Activated CD4-positive, CD25-positive, alpha-beta regulatory T cell treated with anti-CD3 and anti-CD28 coated beads, Interleukin-2, amount 50 U/mL, for 16 hours (primary cell): ENCODE data around the gene RBM44.
"Not testable (repeated sequence)": the region's sequence is repeated elsewhere in the genome, so short reads cannot be mapped to it uniquely, and the experiment has no call there.

Experiments used
- DNase-seq: peaks from one replicate; pipeline ENCODE4 v3.0.0-alpha.2; 2020; ENCODE audit warnings: low read depth, low spot score

The RBM44 gene

DNA sequence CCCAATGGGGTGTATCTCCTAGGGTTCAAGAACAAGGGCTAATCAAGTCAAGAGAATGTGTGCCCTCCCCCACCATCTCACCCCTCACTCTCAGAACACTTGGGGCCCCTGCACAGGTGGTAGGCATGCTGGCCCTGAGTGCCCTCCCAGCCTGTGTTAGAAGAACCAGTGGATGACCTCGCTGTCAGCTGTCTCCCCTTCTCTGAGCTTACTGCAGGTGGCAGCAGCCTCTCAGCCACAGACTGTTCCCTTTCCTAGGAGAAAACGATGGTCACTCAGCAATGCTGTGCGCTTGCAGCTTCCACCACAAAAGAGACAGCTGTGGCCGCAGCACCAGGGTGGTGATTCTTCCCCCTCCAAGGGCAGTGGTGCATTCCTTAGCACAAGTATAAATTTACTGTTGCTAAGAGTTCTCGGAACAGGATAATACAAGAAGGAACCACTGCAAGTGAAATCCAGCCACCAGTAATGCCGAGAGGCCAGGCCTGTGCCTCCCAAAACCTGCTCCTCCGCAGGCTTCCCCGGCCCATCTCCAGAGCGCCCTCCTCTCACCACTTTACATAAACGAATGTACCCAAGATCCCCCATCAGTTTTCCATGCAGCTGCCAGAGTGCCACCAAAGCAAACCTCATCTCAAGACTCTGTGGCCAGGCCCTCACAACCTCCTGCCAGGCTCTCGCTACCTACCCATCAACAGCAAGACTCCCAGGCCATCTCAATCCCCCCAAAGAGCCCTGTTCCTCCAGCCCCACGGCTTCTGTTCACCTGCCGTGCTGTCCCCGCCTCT is 59.9 kb downstream of the RBM44 start:
- no peak for DNase-seq

DNA sequence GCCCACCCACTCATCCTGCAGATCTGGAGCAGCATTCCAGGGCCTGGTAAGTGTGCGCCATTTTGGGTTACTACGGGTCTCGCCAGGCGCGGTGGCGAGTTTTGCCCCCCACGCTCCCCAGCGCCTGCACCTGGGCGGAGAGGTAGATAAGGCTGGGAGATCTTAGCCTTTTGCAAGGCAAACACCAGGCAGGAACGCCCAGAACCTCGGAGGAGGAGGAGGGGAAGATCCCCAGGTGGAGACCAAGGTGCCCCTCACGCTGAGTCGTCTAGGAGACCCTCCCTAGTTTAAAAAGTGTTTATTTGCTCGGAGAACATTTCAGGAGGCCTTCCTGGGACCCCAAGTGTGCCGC is 60.5 kb downstream of the RBM44 start:
- DNase-seq = no peak

DNA sequence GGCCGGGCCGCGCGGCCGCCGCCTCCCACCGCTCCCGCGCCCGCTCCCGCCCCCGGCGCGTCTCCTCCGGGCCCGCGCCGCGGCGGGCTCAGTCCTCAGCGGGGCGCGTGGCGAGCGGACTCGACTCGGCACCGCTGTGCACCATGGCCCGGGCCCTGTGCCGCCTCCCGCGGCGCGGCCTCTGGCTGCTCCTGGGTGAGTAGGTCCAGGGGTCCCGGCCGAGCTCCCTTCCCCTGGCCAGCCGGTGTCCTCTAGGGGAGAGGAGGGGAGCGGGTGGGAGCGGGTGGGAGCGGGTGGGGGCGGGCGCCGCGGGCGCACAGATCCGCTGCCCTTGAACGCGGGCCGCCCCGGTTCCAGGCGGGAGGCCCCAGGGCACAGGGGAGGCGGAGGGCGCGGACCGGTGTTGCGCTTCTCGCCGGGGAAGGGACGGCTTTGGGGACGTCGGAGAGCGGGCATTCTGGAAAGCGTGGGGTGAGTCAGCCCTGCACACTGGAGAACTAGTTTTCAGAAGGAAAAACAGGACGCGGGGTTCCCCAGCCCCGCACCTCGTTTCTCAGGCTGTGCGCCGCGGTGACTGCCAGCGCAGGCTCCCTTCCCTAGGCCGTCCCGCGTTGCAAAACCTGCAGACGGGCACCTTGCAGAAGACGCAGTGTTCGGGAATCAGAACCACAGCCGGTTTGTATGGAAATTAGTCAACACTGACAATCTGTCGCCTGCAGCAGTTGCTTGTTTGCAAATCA is 61.1 kb downstream of the RBM44 start, which contains the start of gene RAMP1:
TSS of gene RAMP1 (plus strand) at position 91 of the 740 bp plus-strand sequence. CDS start at position 144, 53 bp downstream.
- no peak for DNase-seq

DNA sequence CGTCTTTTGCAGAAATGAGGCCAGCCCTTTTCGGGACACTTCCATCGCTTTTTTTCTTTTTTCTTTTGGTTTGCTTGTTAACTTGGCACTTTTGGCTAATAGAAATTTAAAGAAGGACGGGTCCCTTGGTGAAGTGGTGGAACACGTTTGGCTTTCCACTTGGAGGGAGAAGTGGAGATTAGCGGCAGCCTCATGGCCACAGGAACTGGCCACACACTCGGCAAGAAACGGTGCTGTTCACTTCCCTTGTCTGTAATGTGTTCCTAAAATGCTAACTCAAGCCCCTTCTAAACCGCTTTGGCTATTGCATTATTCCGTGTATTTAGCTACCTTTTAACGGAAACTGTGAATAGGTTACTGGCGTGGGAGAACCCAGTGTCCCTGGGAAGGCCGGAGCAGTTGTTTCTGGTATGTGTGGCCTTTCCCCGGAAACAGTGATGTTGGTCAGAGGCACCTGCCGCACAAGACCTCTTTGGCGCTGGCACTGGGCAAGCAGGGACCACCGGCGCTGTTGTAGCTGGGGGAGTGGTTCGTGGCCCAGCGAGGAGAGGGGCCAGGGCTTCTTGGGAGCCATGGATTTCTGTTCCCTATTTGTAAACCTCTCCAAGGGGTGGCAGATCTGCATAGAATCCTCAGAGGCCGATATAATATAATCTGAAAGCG is 61.8 kb downstream of the RBM44 start:
- DNase-seq = no peak

DNA sequence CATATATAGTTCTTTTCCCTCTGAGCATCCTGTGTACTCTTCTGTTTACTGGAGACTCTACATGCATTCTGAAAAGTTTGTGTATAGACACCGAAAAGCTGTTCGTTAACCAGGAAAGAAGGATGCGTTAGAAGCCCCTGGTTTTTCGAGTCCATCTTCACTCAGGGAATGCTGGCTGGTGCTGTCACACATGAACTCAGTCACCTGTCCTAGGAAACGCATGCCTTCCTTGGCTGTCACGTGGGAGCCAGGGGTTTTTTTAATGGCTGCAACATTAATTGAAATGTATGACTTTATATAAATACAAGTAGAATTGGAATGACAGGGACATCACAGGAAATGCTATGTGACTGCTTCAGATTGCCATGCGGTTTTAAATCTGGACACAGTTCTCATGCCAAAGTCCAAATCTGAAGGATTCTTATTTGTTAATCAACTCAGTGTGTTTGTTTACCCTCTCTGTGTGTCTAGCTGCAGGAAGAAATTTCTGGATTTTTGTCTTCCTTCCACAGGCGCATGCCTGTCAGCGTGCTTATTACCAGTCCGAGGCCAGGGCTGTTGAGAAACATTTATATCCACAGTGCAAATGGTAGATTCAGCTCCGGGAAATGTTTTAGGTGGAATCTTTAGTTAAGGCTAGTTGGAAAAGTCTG is 63.4 kb downstream of the RBM44 start:
- DNase-seq = no peak

DNA sequence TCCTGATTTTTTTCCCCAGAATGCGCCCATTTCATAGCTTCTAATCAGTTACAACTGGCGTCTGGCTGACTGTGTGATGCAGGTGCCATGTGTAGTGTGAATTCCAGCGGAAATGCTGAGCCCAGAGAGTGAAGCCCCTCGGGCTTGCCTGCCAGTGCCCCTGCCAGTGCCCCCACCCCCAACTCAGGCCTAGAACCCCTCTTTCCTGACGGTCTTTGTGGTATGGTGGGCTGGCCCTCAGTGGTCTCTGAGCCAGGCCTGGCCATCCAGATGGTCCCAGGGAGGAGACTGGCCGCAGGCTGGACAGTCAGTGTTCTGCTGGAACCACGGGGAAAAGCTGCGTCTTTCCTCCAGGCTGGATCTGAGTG is 63.9 kb downstream of the RBM44 start:
- no peak for DNase-seq

DNA sequence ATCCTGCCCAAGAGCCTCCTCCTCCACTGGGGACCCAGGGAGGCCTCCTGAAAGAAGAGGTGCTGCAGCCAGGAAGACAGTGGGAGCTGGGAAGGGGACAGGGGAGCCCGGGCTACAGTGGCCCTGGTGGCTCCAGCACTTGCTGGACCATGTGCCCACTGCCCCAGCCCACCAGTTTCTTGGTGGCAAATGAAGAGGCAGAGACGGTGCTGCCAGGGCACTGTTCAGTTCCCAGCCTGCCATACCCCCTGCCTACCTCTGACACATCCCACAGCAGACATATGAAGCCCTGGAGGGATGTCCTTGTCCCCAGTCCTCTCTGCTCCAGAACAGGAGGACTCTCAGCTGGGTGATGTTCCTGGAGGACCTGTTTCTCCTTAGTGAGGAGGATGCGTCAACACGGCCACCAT is 64.5 kb downstream of the RBM44 start:
- DNase-seq = no peak

DNA sequence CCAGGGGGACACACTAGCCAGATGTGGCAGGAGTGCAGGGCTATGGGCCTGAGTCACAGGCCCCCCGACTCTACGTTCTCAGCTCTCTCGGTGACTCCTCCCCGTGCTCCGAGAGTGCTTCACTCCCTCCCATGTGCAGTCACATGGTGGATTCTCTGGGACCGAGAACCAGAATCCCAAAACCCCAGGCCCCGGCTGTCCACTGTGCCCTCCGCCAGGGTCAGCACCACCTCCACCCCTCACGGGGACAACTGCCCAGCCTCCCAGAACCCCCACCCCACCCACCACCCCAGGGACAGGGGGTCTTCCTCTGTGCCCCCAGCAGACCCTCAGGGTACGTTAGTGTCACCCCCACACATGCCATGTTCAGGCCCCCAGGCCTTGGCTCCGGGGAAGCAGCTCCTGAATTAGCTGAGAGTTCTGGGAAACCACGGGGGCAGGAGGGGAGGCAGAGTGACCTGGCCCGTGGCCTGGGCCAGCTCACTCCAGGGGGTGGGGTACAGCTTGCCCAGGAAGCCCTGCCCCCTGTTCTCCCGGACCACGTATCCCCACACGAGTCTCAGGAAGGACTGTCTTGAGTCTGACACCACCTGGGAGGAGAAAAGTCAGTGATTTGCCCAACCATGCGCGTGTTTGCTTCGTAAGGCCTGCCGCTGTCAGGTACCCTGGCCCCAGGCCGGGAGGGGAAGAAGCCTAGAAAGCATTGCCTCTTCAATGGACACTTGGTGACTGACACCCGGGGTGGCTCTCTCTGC is 65.3 kb downstream of the RBM44 start:
- no peak for DNase-seq

DNA sequence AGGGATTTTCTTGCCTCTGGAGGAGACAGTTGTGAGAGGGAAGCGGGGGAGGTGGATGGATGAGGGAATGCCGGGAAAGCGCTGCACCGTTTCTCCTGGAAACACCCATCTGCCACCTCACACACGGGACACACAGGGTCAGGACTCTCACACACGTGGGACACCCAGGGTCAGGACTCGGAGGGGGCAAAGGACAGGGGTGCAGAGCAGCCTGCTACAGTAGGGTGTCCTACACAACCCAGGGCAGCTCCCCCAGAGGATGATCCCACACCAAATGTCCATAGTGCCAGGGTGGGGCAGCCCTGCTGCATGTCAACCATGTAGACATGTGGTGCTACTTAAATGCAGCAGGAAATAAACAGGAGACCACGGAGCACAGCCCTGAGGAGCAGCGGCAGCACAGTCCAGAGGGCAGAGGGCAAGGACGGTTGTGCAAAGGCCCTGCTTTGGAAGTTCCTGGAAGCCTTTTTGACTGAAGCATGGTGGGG is 65.9 kb downstream of the RBM44 start:
- DNase-seq = no peak

DNA sequence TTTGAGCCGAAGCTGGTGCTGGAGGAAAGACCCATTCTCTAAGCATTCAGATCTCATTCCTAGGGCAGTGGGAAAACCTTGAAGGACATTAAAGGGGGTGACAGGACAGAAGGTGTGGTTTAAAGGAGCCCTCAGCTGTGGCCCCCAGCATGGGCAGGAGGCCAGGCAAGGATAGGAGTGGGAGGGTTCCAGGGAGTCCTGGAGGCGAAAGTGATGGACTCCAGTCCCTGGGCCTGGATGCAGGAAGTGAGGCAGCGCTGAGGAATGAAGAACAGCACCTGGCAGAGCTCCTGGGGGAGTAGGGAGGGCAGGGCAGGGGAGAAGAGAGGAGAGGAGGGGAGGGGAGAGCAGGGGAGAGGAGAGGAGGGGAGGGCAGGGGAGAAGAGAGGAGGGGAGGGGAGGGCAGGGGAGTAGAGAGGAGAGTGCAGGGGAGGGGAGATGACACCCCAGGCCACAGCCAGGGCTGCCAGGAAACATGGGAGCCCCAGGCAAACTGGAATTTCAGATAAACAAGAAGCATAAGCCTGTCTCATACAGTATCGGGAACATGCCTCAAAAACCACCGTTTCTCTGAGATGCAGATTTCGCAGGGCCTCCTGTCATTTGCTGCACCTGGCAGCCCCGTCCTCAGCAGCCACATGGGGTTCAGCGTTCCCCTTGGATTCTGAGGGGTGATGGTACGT is 66.5 kb downstream of the RBM44 start:
- no peak for DNase-seq

DNA sequence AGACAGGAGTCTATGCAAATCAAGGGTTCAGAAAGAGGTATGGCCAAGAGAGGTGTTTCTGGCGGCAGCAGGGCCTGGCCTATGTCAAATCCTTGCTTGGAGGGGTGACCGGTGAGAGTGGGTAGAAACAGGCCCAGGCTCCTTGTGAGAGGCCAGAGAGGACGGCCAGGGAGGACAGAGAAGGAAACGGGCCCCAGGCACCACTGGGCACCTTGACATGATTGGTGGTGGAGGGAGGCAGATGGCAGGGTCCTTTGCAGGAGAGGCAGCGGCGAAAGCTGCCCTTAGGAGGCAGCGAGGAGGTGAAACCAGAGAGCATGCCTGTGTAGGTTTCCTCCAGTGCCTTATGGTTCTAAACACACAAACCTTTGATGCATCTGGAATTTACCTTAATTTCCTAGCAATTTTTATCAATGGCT is 67.1 kb downstream of the RBM44 start:
- DNase-seq = no peak

DNA sequence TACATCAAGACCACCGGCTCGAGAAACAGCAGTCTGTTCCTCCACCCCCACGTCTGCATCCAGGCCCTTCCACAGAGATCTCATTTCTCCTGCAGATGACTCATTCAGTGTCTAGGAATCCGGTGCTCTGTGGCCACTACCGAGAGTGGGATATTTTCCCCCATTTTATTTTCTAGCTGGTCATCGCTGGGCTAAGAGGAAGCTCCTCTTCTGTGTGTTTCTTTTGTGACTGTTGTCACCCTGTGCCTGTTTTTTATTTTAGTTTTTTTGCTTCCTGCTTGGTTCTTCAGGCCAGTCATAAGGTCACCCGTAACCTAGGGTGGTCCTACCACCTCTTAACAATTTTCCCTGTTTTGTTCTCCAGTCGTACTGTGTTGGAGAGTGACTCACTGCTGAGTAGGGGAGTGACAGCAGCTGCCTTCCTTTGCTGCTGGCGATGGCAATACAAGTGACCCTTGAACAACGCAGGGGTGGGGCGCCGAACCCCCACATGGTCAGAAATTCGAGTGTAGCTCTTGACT is 67.6 kb downstream of the RBM44 start:
- DNase-seq = no peak

DNA sequence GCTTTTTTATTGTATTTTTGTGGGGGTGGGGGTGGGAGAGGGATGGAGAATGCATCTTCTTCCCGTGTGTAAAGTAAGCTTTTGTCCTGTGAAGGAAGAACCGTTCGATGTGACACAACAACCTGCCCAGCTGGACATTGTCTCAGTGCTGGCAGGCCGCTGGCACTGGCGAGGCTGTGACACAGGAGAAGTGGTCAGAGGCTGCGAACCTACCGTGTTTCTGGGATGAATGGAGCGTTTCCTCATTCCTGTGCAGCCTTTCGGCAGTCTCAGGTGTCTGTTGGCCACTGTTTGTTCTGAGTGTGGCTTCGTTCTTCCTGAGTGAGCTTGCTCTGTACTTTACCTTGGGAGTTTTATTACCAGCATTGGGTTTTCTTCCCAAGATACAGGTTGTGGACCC is 68.9 kb downstream of the RBM44 start:
- no peak for DNase-seq

DNA sequence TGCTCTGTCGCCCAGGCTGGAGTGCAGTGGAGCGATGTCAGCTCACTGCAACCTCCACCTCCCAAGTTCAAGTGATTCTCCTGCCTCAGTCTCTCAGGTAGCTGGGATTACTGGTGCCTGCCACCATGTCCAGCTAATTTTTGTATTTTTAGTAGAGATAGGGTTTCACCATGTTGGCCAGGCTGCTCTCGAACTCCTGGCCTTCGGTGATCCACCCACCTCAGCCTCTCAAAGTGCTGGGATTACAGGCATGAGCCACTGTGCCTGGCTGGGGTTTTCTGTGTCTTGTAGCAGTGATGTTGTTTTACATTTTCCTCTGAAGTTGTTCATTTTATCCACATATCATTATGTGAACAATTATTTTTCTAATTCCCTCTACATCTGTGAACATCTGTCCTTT is 69.5 kb downstream of the RBM44 start:
- not testable (repeated sequence) for DNase-seq

DNA sequence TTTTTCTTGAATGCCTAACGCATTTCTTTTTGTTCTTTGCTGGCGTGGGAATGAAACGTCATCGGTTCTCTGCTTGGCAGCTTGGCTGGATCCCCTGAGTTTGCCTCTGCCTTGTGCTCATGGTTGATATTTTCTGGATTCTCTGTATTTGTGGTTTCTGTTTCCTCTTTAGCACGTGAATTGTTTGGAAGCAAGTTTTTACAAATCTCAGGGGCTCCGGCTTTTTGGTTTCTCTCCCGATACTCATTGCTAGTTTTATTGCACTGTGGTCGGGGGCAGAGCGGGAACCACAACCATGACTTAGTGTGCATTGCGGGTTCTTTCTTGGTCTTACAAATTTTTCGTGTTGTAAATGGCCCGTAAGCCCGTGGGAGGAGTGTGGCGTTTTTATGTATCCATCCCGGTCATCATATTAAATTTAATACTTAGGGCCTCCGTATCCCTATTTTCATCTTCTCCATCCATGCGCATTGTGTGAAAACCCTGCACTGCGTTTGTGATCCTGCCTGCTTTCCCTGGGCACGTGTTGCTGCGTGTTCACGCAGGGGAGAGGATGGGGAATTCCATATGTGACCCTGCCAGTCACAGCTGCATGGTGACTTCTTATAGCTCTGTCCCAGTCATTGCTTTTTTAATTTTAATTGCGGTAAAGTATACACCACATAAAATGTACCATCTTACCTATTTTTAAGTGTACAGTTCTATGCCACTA is 70.2 kb downstream of the RBM44 start:
- no peak for DNase-seq

DNA sequence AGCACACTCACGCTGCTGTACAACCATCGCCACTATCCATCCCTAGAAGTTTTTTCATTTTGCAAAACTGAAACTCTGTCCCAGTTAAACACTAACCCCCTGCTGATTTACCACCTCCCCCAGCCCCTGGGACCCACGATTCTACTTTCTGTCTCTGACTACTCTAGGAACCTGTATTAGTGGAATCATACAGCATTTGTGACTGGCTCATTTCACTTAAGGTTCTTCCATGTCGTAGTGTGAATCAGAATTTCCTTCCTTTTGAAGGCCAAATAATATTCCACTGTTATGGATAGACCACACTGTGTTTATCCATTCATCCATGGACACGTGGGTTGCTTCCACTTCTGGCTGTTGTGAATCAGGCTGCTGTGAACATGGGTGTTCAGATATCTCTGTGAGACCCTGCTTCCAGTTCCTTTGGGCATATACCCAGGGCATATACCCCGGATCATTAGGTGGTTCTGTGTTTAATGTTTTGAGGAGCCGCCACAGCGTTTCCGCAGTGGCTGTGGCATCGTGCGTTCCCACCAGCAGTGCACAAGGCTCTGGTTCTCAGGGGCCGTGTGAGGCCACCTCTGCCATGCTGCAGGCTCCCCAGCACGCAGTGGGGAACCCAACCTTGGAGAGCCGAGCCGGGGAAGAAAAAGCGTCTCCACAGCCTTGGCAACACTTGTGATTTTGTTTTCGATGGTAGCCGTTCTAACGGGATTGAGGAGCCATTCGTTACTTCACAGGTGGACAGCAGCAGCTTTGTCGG is 70.9 kb downstream of the RBM44 start:
- no peak for DNase-seq

DNA sequence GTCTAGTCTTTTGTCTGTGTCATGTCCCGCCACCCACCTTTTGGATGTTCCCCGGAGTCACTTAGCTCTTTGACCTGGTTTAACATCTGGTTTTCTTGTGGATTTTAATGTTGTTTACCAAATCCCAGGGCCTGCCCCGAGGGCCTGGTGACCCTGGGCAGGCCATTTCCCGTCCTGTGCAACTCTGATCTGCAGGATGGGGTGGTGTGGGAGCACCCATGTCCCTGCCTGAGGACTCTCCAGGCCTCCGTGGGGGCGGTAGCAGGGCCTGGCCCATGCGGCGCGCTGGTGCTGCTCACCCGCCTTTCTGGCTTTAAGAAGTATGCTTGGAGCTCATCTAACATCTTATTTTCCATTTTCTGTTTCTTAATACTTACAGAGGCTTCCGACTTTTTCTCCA is 71.5 kb downstream of the RBM44 start:
- no peak for DNase-seq

DNA sequence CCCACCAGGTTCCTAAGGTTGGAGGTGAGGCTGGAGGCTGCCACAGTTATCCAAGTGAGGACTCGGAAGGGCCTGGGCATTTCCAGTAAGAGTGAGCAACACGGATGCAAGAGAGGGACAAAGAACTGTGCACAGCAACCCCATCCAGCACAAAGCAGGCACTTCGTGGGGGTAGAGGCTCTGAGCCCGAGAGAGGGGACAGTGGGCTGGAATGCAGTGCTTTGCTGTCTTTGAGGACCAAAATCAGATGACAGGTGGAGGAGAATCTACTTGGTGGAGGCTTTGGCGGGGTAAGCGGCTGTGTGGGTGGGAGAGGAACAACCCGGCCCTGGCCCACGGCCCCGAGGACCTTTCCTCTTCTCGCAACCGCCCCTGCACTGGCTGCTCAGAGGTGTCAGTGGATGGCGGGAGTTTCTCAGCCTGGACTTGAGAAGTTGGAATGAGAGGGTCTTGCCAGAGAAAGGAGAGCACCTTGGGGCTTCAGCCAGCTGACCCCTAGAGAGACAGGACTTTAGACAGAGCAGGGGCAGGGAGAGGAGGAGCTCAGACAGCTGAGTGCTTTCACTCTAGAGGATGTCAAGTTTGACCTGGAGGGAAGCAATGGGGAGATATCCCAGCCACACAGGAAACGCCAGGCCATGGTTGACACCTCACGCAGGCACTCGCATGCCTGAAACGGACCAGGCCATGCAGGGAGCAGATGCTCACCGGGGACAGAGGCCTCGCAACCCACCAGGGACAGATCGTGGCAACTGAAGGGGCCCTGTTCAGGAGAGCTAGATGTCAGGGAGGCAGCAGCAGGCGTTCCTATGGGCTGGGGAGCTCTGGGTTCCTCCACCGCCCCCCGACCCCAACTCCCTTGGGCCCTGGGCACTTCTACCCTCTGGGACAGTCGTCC is 72.4 kb downstream of the RBM44 start:
- no peak for DNase-seq
